Measurements from ENCODE around the gene SPTBN1. TPM values are rescaled to one million over a fixed set of nuclear protein-coding genes. Genes with fewer than 3 reads are reported as not detected.

SPTBN1 gene
- total RNA-seq, 2 experiments from 2014 or later = 132 to 183 TPM

DNA sequence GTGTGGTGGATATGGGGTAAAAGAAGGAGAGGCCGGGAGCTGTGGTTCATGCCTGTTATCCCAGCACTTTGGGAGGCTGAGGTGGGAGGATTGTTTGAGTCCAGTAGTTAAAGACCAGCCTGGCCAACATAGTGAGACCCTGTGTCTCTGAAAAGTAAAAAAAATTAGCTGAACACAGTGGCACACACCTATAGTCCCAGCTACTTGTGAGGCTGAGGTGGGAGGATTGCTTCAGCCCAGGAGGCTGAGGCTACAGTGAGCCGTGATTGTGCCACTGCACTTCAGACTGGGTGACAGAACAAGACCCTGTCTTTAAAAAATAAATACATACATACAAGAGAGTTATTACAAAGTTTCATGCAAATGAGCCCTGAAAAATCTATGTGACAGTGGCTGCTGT is 80.6 kb downstream of the SPTBN1 start:
- H3K4me2 ChIP-seq (ENCODE audit: low read length) = no peak overlapping the region
- DNase-seq (ENCODE audit: low spot score) = no peak
- intact Hi-C loops (cut with micrococcal nuclease; ENCODE audit: unreplicated experiment) = no loop called here
- H4K20me1 ChIP-seq (ENCODE audit: insufficient read depth, low read length) = no peaks in the 10 kb centered on the region
- H3K4me1 ChIP-seq (ENCODE audit: insufficient read depth, low read length, poor library complexity, severe bottlenecking) = peaks cover 18% of the 10 kb centered on the region
- H3K4me3 ChIP-seq (ENCODE audit: low read depth, low read length, poor library complexity, severe bottlenecking) = no peak overlapping the region
- TF ChIP-seq, protein P1, sequence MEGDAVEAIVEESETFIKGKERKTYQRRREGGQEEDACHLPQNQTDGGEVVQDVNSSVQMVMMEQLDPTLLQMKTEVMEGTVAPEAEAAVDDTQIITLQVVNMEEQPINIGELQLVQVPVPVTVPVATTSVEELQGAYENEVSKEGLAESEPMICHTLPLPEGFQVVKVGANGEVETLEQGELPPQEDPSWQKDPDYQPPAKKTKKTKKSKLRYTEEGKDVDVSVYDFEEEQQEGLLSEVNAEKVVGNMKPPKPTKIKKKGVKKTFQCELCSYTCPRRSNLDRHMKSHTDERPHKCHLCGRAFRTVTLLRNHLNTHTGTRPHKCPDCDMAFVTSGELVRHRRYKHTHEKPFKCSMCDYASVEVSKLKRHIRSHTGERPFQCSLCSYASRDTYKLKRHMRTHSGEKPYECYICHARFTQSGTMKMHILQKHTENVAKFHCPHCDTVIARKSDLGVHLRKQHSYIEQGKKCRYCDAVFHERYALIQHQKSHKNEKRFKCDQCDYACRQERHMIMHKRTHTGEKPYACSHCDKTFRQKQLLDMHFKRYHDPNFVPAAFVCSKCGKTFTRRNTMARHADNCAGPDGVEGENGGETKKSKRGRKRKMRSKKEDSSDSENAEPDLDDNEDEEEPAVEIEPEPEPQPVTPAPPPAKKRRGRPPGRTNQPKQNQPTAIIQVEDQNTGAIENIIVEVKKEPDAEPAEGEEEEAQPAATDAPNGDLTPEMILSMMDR (conservative IDR thresholded peaks at IDR 0.05; ENCODE audit: low read length) = no peak
- no peak for TF ChIP-seq EZH2phosphoT487 (IDR thresholded peaks at IDR 0.05; ENCODE audit: borderline replicate concordance, low read depth, low read length)
- H2AFZ ChIP-seq (ENCODE audit: low read length) = no peak overlapping the region
- ChIA-PET CTCF (ENCODE audit: unreplicated experiment) (no interaction called here), POLR2A (interaction anchor here (0.7 to 1.5 kb wide), 4 partner anchors 11 to 106 kb away, joined by 3 to 7 read pairs (median 4); no protein-coding TSS in a partner anchor)
- H3K79me2 ChIP-seq (ENCODE audit: insufficient read depth, low read depth, low read length) = no peaks in the 10 kb centered on the region
- no TSS peak for BruUV-seq (replicated peaks)
- 0 out of 2 replicates have a peak, but pooled peaks cover 14% of the 10 kb centered on the region for H3K9me3 ChIP-seq (ENCODE audit: low read length)
- no peaks in the 10 kb centered on the region for H3K36me3 ChIP-seq (ENCODE audit: insufficient read depth, low read length)
- no peak overlapping the region for H3K27ac ChIP-seq (ENCODE audit: low read depth, low read length, poor library complexity, severe bottlenecking)
- no peaks in the 10 kb centered on the region for H3K9me2 ChIP-seq (ENCODE audit: insufficient read depth, low read length)

GRCh38 chr2:54538537-54538936 is 82.4 kb downstream of the SPTBN1 start:
- H3K27ac ChIP-seq (ENCODE audit: low read depth, low read length, poor library complexity, severe bottlenecking) = no peak overlapping the region
- H3K79me2 ChIP-seq (ENCODE audit: insufficient read depth, low read depth, low read length) = no peaks in the 10 kb centered on the region
- H3K9me2 ChIP-seq (ENCODE audit: insufficient read depth, low read length) = no peaks in the 10 kb centered on the region
- intact Hi-C loops (cut with micrococcal nuclease; ENCODE audit: unreplicated experiment) = no loop called here
- peaks cover 11% of the 10 kb centered on the region for H3K4me1 ChIP-seq (ENCODE audit: insufficient read depth, low read length, poor library complexity, severe bottlenecking)
- H3K36me3 ChIP-seq (ENCODE audit: insufficient read depth, low read length) = no peaks in the 10 kb centered on the region
- ChIA-PET CTCF (ENCODE audit: unreplicated experiment) (no interaction called here), POLR2A (interaction anchor here (0.6 to 1.4 kb wide), 2 partner anchors 15 to 62 kb away, joined by 4 to 6 read pairs; no protein-coding TSS in a partner anchor)
- H3K4me3 ChIP-seq (ENCODE audit: low read depth, low read length, poor library complexity, severe bottlenecking) = no peak overlapping the region
- H4K20me1 ChIP-seq (ENCODE audit: insufficient read depth, low read length) = no peaks in the 10 kb centered on the region
- TF ChIP-seq, protein P1 (conservative IDR thresholded peaks at IDR 0.05; ENCODE audit: low read length) = no peak
- TF ChIP-seq EZH2phosphoT487 (IDR thresholded peaks at IDR 0.05; ENCODE audit: borderline replicate concordance, low read depth, low read length) = no peak
- no peak for DNase-seq (ENCODE audit: low spot score)
- no peak overlapping the region for H2AFZ ChIP-seq (ENCODE audit: low read length)
- BruUV-seq (replicated peaks) = no TSS peak
- 0 out of 2 replicates have a peak, but pooled peaks cover 14% of the 10 kb centered on the region for H3K9me3 ChIP-seq (ENCODE audit: low read length)
- no peak overlapping the region for H3K4me2 ChIP-seq (ENCODE audit: low read length)

DNA sequence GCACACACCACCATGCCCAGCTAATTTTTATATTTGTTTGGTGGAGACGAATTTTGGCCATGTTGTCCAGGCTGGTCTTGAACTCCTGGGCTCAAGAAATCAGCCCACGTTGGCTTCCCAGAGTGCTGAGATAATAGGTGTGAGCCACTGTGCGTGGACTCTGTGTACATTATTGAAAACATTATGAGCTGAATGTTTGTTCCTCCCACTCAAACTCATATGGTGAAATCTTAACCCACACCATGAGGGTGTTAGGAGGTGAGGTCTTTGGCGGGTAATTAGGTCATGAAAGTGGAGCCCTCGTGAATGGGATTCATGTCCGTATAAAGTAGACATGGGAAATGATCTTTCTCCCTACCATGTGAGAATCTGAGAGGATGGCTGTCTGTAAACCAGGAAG is 83.6 kb downstream of the SPTBN1 start:
- ChIA-PET CTCF (ENCODE audit: unreplicated experiment) (interaction anchor here (0.6 kb wide), 1 partner anchor 630 kb away, joined by 3 read pairs; no protein-coding TSS in a partner anchor), POLR2A (interaction anchor here (1.4 to 1.5 kb wide), 3 partner anchors 8 to 14 kb away, joined by 3 to 5 read pairs (median 4); no protein-coding TSS in a partner anchor)
- no peak for DNase-seq (ENCODE audit: low spot score)
- intact Hi-C loops (cut with micrococcal nuclease; ENCODE audit: unreplicated experiment) = no loop called here
- Histone ChIP-seq H3K79me2 (ENCODE audit: insufficient read depth, low read depth, low read length) (no peaks in the 10 kb centered on the region), H3K27ac (ENCODE audit: low read depth, low read length, poor library complexity, severe bottlenecking) (no peak overlapping the region), H3K4me3 (ENCODE audit: low read depth, low read length, poor library complexity, severe bottlenecking) (no peak overlapping the region), H3K9me2 (ENCODE audit: insufficient read depth, low read length) (no peaks in the 10 kb centered on the region), H3K4me2 (ENCODE audit: low read length) (no peak overlapping the region), H3K36me3 (ENCODE audit: insufficient read depth, low read length) (no peaks in the 10 kb centered on the region), H3K9me3 (ENCODE audit: low read length) (0 out of 2 replicates have a peak, but pooled peaks cover 14% of the 10 kb centered on the region), H4K20me1 (ENCODE audit: insufficient read depth, low read length) (no peaks in the 10 kb centered on the region), H3K4me1 (ENCODE audit: insufficient read depth, low read length, poor library complexity, severe bottlenecking) (peaks cover 11% of the 10 kb centered on the region), H2AFZ (ENCODE audit: low read length) (no peak overlapping the region)
- TF ChIP-seq, protein P1 (conservative IDR thresholded peaks at IDR 0.05; ENCODE audit: low read length) = no peak
- TF ChIP-seq EZH2phosphoT487 (IDR thresholded peaks at IDR 0.05; ENCODE audit: borderline replicate concordance, low read depth, low read length) = no peak
- no TSS peak for BruUV-seq (replicated peaks)

All from OCI-LY7 (cell line).